ENCODE data around the gene SHF.

The SHF gene

DNA sequence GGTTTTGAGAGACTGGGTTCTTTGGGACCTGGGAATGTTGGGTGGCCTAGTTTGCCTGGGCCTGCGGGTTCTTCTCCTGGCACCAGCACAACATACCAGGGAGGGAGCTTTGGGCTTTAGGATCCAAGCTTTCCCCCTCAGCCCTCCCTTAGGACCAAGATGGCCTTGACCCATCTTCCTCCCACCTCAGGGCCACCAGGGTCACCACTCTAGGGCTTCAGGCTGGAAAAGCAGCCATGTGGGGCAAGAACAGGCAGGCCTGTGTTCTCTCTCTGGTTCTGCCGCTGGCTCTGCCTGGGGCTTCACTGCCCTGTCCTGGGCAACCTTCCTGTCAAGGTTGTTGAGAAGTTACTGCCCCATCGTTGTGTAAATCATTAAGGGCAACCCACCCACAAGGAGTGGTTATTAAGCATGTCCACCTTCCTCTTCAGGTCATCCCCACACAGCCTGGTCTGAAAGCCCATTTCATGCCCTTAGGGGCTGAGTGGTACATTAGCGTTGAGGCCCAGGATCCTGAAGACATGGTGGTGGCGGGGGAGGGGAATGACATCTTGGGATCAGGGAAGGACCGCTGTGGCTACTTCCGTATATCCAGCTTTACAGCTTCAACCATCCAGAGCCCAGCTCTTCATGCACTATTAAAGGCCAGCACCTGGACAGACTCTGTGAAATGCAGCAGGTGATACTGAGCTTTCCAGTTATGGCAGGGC is 57.3 kb downstream of the SHF start:
- DNase-seq = no peak

GRCh38 chr15:45129651-45130129 is 58.1 kb downstream of the SHF start, which contains the start of the genes DUOX1 and DUOXA1:
DUOX1 (plus strand) TSS chr15:45129994; CDS start chr15:45131967, 1,973 bp downstream.
DUOXA1 (minus strand) TSS chr15:45129879; CDS start chr15:45123014, 6,865 bp downstream.
- DNase-seq = peak in 6 of 58 donors; percentile 10 to 23 (median 14)

GRCh38 chr15:45128971-45129639 is 58.7 kb downstream of the SHF start:
- no peak for DNase-seq

GRCh38 chr15:45126535-45127158 is 61.1 kb downstream of the SHF start:
- no peak for DNase-seq

DNA sequence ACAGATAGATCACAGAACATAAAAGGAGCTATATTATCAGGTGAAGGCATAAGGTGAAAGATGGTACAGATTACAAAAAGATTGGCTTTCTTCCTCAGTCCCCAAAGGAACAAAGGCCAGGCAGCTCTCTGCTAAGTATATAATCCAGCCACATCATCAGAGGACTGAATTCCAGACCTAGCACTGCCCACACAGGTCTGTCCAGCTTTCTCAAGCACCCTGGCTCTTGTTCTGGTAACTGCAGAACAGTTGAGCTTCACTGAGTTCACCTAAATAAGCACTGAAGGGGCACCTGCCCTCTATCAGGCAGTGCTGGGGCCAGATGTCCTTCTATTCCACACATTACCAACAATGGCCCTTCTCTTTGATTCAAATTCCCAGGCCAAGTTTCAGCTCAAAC is 64.4 kb downstream of the SHF start:
- DNase-seq = no peak

GRCh38 chr15:45122719-45123118 is 65.0 kb downstream of the SHF start:
- DNase-seq = no peak

GRCh38 chr15:45121706-45122417 is 65.9 kb downstream of the SHF start:
- no peak for DNase-seq

DNA sequence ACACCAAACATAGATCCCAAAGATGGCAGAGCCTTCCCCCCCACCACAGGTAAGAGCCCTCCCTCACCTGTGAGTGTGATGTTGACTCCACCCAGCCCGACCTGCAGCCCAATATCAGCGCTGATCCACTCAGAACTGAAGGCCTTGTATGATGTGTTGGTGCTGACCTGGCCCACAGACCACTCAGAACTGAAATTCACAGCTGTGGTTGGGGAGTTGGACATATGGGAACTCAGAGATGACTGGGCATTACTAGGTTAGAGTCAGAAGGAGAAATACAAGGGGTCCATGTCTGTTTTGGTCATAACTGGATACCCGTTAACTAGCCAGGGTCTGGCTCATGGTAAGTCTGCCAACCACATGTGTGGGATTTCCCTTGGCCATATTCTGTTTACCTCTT is 66.7 kb downstream of the SHF start:
- no peak for DNase-seq

GRCh38 chr15:45120081-45120972 is 67.4 kb downstream of the SHF start:
- DNase-seq = no peak

DNA sequence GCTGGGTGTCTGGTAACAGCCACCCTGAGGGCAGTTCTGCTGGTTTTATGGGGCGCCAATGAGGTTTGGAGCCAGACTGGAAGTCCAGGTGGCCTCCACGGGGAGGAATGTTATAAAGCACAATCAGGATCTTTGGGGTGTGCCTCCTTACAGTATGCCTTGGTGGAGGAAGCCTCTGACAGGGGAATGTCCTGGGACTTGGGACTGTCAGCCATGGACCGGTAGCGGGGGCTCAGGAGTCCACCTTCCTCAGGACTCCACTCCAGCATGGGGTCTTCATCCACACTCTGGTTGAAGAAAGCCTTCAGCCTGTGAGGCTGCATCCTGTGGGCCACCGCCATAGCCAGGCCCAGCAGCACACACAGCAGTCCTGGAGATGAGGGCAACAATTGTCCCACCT is 68.8 kb downstream of the SHF start:
- no peak for DNase-seq

DNA sequence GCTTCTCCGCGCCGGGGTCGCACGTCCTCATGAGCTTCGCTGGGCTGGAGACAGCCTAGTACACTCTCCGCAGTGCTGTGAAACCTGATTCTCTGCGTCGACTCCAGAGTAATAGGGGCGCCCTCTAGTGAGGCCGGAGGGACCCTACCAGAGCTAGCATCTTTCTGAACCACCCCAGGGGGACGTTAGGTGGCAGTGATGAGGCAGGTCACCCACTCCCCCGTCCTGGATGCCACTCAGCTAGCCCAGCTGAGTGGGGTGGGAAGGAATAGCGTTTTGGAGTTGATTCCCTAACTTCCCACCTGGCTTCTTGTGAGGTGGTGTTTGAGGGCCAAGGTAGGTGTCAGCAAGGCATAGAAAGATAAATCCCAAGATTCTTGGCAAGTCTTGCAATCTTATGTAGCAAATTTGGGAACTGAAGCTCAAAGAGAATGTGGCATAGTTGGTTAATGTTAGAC is 69.6 kb downstream of the SHF start:
- peak in 56 of 58 donors; percentile 20 to 92 (median 78) for DNase-seq

DNA sequence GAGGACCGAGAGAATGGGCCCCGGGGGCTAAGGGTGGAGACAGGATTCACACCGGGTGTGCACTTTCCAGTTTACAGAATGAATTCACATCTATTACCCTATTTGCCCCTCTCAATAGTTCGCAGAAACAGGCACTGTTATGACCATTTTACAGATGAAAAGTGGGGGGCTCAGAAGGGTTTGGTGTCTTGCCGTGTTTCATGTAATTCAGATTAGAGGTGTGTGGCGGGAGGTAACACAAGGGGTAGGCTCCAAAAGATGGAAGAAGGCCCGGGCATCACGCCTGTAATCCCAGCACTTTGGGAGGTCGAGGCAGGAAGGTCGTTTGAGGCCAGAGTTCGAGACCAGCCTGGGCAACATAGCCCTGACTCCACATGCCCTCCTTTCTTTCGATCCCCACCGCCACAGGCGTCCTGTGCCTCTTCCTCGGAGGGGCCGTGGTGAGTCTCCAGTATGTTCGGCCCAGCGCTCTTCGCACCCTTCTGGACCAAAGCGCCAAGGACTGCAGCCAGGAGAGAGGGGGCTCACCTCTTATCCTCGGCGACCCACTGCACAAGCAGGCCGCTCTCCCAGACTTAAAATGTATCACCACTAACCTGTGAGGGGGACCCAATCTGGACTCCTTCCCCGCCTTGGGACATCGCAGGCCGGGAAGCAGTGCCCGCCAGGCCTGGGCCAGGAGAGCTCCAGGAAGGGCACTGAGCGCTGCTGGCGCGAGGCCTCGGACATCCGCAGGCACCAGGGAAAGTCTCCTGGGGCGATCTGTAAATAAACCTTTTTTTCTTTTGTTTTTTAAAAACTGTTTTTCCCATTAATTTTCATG is 70.2 kb downstream of the SHF start:
- no peak for DNase-seq
